Ovary (tissue), 3 donors: ENCODE measurements around the gene AP4S1.

ENCODE experiments used
- EP300 ChIP-seq: sonication (generic); formaldehyde crosslinking; IDR thresholded peaks from one replicate; pipeline ENCODE4 v1.6.1; 2017; ENCODE audit warnings: antibody characterized with exemption
- POLR2A ChIP-seq: fragments of 450-650 bp; IDR thresholded peaks from one replicate; pipeline ENCODE4 v1.6.1; 2017; ENCODE audit warnings: antibody characterized with exemption, mild to moderate bottlenecking, moderate library complexity
- TF ChIP-seq, protein P1 (sequence below), 3 donors: fragments of 450-650 bp in 2 of 3; fragments of 200-600 bp in 1 of 3; IDR thresholded peaks; one replicate each; pipeline versions ENCODE4 v1.5.1 to v1.8.0; 2016 to 2022; ENCODE audit warnings: antibody characterized with exemption in 3 of 3, mild to moderate bottlenecking in 1 of 3
- donor health status: DM: no; HTN: no; CAD: no.

- no peak for TF ChIP-seq EP300
- TF ChIP-seq POLR2A: no peak
- TF ChIP-seq, protein P1, sequence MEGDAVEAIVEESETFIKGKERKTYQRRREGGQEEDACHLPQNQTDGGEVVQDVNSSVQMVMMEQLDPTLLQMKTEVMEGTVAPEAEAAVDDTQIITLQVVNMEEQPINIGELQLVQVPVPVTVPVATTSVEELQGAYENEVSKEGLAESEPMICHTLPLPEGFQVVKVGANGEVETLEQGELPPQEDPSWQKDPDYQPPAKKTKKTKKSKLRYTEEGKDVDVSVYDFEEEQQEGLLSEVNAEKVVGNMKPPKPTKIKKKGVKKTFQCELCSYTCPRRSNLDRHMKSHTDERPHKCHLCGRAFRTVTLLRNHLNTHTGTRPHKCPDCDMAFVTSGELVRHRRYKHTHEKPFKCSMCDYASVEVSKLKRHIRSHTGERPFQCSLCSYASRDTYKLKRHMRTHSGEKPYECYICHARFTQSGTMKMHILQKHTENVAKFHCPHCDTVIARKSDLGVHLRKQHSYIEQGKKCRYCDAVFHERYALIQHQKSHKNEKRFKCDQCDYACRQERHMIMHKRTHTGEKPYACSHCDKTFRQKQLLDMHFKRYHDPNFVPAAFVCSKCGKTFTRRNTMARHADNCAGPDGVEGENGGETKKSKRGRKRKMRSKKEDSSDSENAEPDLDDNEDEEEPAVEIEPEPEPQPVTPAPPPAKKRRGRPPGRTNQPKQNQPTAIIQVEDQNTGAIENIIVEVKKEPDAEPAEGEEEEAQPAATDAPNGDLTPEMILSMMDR (IDR thresholded peaks at IDR 0.05): no peak
Measured at GRCh38 chr14:30988509-30988908, 36.9 kb upstream of the AP4S1 start.
